GM19467 (cell line): Measurements from ENCODE around the gene AAK1.

Source experiments
- ATAC-seq: cut with Tn5 transposase; IDR thresholded peaks from one replicate; pipeline ENCODE4 v1.9.1; 2021; ENCODE audit warnings: mild to moderate bottlenecking, moderate library complexity; ENCODE audit not compliant: unreplicated experiment

The AAK1 gene

GRCh38 chr2:69499966-69500365, 143.6 kb downstream of the AAK1 start:
- no peak for ATAC-seq

- no peak for ATAC-seq
Measured at GRCh38 chr2:69499242-69499641, 144.3 kb downstream of the AAK1 start.

- no peak for ATAC-seq
Measured at GRCh38 chr2:69495861-69496260, 147.7 kb downstream of the AAK1 start.

- no peak for ATAC-seq
Measured at GRCh38 chr2:69495008-69495407, 148.5 kb downstream of the AAK1 start.

GRCh38 chr2:69494126-69494525, 149.4 kb downstream of the AAK1 start:
- no peak for ATAC-seq

GRCh38 chr2:69493268-69493667, 150.3 kb downstream of the AAK1 start:
- ATAC-seq, result no peak

- ATAC-seq, result no peak
Measured at GRCh38 chr2:69491864-69492263, 151.7 kb downstream of the AAK1 start.

GRCh38 chr2:69490486-69490885, 153.1 kb downstream of the AAK1 start:
- no peak for ATAC-seq

GRCh38 chr2:69489793-69490192, 153.7 kb downstream of the AAK1 start:
- ATAC-seq, result no peak

- no peak for ATAC-seq
Measured at GRCh38 chr2:69483696-69484095, 159.8 kb downstream of the AAK1 start.

- no peak for ATAC-seq
Measured at GRCh38 chr2:69483024-69483423, 160.5 kb downstream of the AAK1 start.

GRCh38 chr2:69482471-69482870, 161.1 kb downstream of the AAK1 start:
- ATAC-seq, result no peak

GRCh38 chr2:69481421-69481820, 162.1 kb downstream of the AAK1 start:
- no peak for ATAC-seq

- no peak for ATAC-seq
Measured at GRCh38 chr2:69477627-69478026, 165.9 kb downstream of the AAK1 start.

GRCh38 chr2:69474688-69475087, 168.9 kb downstream of the AAK1 start:
- no peak for ATAC-seq

GRCh38 chr2:69471793-69472192, 171.7 kb downstream of the AAK1 start:
- ATAC-seq, result no peak

GRCh38 chr2:69470911-69471310, 172.6 kb downstream of the AAK1 start:
- ATAC-seq, result no peak

GRCh38 chr2:69469784-69470183, 173.8 kb downstream of the AAK1 start:
- ATAC-seq, result no peak

- ATAC-seq, result no peak
Measured at GRCh38 chr2:69469375-69469774, 174.2 kb downstream of the AAK1 start.

- no peak for ATAC-seq
Measured at GRCh38 chr2:69466728-69467127, 176.8 kb downstream of the AAK1 start.

GRCh38 chr2:69465513-69466456, 177.8 kb downstream of the AAK1 start:
- ATAC-seq, result no peak

- no peak for ATAC-seq
Measured at GRCh38 chr2:69464575-69464974, 179.0 kb downstream of the AAK1 start.

- no peak for ATAC-seq
Measured at GRCh38 chr2:69462780-69463179, 180.8 kb downstream of the AAK1 start.
